AG09309 (cell line): ENCODE data around the gene AFF3.

Source experiments
- DNase-seq: peaks from one replicate; pipeline ENCODE4 v3.0.0-alpha.2; 2010; ENCODE audit warnings: low read depth
- H3K4me3 ChIP-seq: 2 replicates; pipeline ENCODE4 v1.5.1; 2011; ENCODE audit warnings: mild to moderate bottlenecking, low read depth, low read length, moderate library complexity; ENCODE audit not compliant: control insufficient read depth
- CTCF ChIP-seq: IDR thresholded peaks from 2 replicates; pipeline ENCODE4 v1.5.1; 2011; ENCODE audit warnings: mild to moderate bottlenecking, low read depth, low read length, inconsistent platforms; ENCODE audit not compliant: insufficient read depth, control insufficient read depth; ENCODE audit errors: missing control alignments

AFF3 gene

GRCh38 chr2:99571954-99572353 is 570.4 kb downstream of the AFF3 start:
- no peak overlapping the region for H3K4me3 ChIP-seq
- peak; percentile 46 for DNase-seq
- no peak for TF ChIP-seq CTCF

GRCh38 chr2:99571533-99571932 is 570.9 kb downstream of the AFF3 start:
- no peak for TF ChIP-seq CTCF
- DNase-seq: no peak

GRCh38 chr2:99571021-99571420 is 571.4 kb downstream of the AFF3 start:
- no peak for DNase-seq
- no peak overlapping the region for H3K4me3 ChIP-seq
- no peak for TF ChIP-seq CTCF

More at GRCh38 chr2:99571533-99571932, 570.9 kb downstream of the AFF3 start:
- no peak overlapping the region for H3K4me3 ChIP-seq

GRCh38 chr2:99569386-99569785 is 573.0 kb downstream of the AFF3 start:
- no peak for DNase-seq
- H3K4me3 ChIP-seq: no peak overlapping the region
- no peak for TF ChIP-seq CTCF

- DNase-seq: no peak
- no peak for TF ChIP-seq CTCF
- H3K4me3 ChIP-seq: no peak overlapping the region
Observed at GRCh38 chr2:99565227-99565626, 577.2 kb downstream of the AFF3 start.

- TF ChIP-seq CTCF: no peak
- H3K4me3 ChIP-seq: no peak overlapping the region
- DNase-seq: no peak
Observed at GRCh38 chr2:99562516-99562915, 579.9 kb downstream of the AFF3 start.

GRCh38 chr2:99561804-99562203 is 580.6 kb downstream of the AFF3 start:
- H3K4me3 ChIP-seq: no peak overlapping the region
- DNase-seq: no peak
- TF ChIP-seq CTCF: no peak
